Stimulated activated CD4-positive, alpha-beta T cell treated with anti-CD3 and anti-CD28 coated beads, Interleukin-1b, Interleukin-23, amount 100 ng/mL, for 1 hour (primary cell): ENCODE data around the gene FBF1.
"Not testable (repeated sequence)": the region's sequence is repeated elsewhere in the genome, so short reads cannot be mapped to it uniquely, and the experiment has no call there.

Experiments used
- DNase-seq, 2 donors: peaks; one replicate each; pipeline ENCODE4 v3.0.0-alpha.2; 2020; ENCODE audit warnings: low read depth in 2 of 2

FBF1 gene

GRCh38 chr17:75875182-75875939 lies 65.5 kb downstream of the FBF1 start:
- no peak for DNase-seq

GRCh38 chr17:75874323-75875181 lies 66.3 kb downstream of the FBF1 start:
- DNase-seq, result no peak

- no peak for DNase-seq
Measured at GRCh38 chr17:75873587-75874322, 67.1 kb downstream of the FBF1 start.

- DNase-seq, result peak in 1 of 2 donors; percentile 47
Measured at GRCh38 chr17:75872434-75873351, 68.1 kb downstream of the FBF1 start.

GRCh38 chr17:75870228-75870627 lies 70.6 kb downstream of the FBF1 start:
- DNase-seq, result not testable (repeated sequence)

- DNase-seq, result no peak
Measured at GRCh38 chr17:75869282-75870141, 71.3 kb downstream of the FBF1 start.

- not testable (repeated sequence) for DNase-seq
Measured at GRCh38 chr17:75868730-75869281, 72.0 kb downstream of the FBF1 start.

GRCh38 chr17:75865404-75866188 lies 75.2 kb downstream of the FBF1 start:
- DNase-seq, result not testable (repeated sequence)

- DNase-seq, result not testable (repeated sequence)
Measured at GRCh38 chr17:75864887-75865286, 76.0 kb downstream of the FBF1 start.

GRCh38 chr17:75864448-75864871 lies 76.4 kb downstream of the FBF1 start:
- no peak for DNase-seq

GRCh38 chr17:75861927-75862317 lies 78.9 kb downstream of the FBF1 start:
- DNase-seq, result no peak
